HepG2 (cell line): ENCODE measurements around the gene CDH1. TPM values are rescaled to one million over a fixed set of nuclear protein-coding genes. Genes with fewer than 3 reads are reported as not detected.

Source experiments
- ATAC-seq: fragments of 200-7000 bp; cut with Tn5 transposase; 3 replicates; pipeline ENCODE4 v1.9.1; 2020; ENCODE audit warnings: mild to moderate bottlenecking, moderate library complexity
- BruUV-seq: library from RNA; stranded (reverse); fragments of 400-500 nt; replicated peaks from 2 replicates; lab custom pipeline; 2021; lab: Mats Ljungman, UMichigan
- CTCF ChIA-PET: fragments of 300-600 bp; formaldehyde crosslinking; extraction: SDS; loops from one replicate; lab custom pipeline; 2021; ENCODE audit warnings: low total read pairs, inconsistent platforms, low intra/inter-chr PET ratio; lab: Yijun Ruan, JAX
- POLR2A ChIA-PET: fragments of 350-600 bp; sonication (Branson Sonifier 250); formaldehyde crosslinking; loops from one replicate; lab custom pipeline; 2020; ENCODE audit warnings: antibody characterized with exemption, inconsistent platforms; lab: Yijun Ruan, JAX
- DNase-seq: peaks from one replicate; pipeline ENCODE4 v3.0.0-alpha.2; 2015; ENCODE audit warnings: low spot score
- FAIRE-seq: peaks from 3 replicates; lab custom pipeline; 2011; peaks lifted over from hg19 to GRCh38; lab: Jason Lieb, UNC
- H2AFZ ChIP-seq: one replicate; pipeline ENCODE4 v1.6.1; 2011; ENCODE audit warnings: low read length, inconsistent platforms
- H3K27ac ChIP-seq: fragments of 300-600 bp; 3 replicates; pipeline ENCODE4 v1.8.0; 2011; ENCODE audit warnings: mixed run types, mild to moderate bottlenecking, mixed read lengths, low read length, inconsistent platforms; ENCODE audit not compliant: insufficient read depth; ENCODE audit errors: extremely low read length
- H3K27me3 ChIP-seq, 2 experiments: fragments of 200-600 bp in 1 of 2; 2 replicates in 1 of 2; 3 replicates in 1 of 2; pipeline versions ENCODE4 v1.6.0 to v1.8.0; 2011; ENCODE audit warnings: low read length in 2 of 2, mild to moderate bottlenecking in 2 of 2, moderate library complexity in 2 of 2, inconsistent platforms in 1 of 2; ENCODE audit not compliant: insufficient read depth in 2 of 2, control insufficient read depth in 1 of 2
- H3K36me3 ChIP-seq, 2 experiments: fragments of 200-600 bp in 1 of 2; replicated peaks in 1 of 2; 2 replicates in 1 of 2; 3 replicates in 1 of 2; pipeline versions ENCODE4 v1.5.1 to v1.8.0; 2011; ENCODE audit warnings: low read length in 2 of 2, inconsistent platforms in 1 of 2; ENCODE audit not compliant: insufficient read depth in 2 of 2, control insufficient read depth in 1 of 2
- H3K4me1 ChIP-seq: 2 replicates; pipeline ENCODE4 v1.5.1; 2012; ENCODE audit warnings: low read length, inconsistent platforms; ENCODE audit not compliant: insufficient read depth
- H3K4me2 ChIP-seq: 2 replicates; pipeline ENCODE4 v1.6.0; 2011; ENCODE audit warnings: low read depth, low read length, inconsistent platforms
- H3K4me3 ChIP-seq, 3 experiments: fragments of 200-600 bp in 1 of 3; sonication (generic), shearing (Covaris generic) in 1 of 3; replicated peaks in 1 of 3; 2 replicates each; pipeline ENCODE4 v1.5.1; 2011 to 2016; ENCODE audit warnings: low read length in 3 of 3, inconsistent platforms in 2 of 3, low read depth in 2 of 3, mild to moderate bottlenecking in 2 of 3, control low read depth in 1 of 3, mixed read lengths in 1 of 3; ENCODE audit not compliant: insufficient read depth in 1 of 3
- H3K79me2 ChIP-seq: one replicate; pipeline ENCODE4 v1.6.1; 2011; ENCODE audit warnings: low read length, inconsistent platforms; ENCODE audit not compliant: insufficient read depth
- H3K9ac ChIP-seq: 2 replicates; pipeline ENCODE4 v1.6.0; 2011; ENCODE audit warnings: mild to moderate bottlenecking, low read depth, low read length, inconsistent platforms; ENCODE audit not compliant: insufficient read depth
- H3K9me3 ChIP-seq: 2 replicates; pipeline ENCODE4 v1.5.1; 2012; ENCODE audit warnings: mild to moderate bottlenecking, low read length
- H4K20me1 ChIP-seq: 2 replicates; pipeline ENCODE4 v1.6.0; 2011; ENCODE audit warnings: inconsistent platforms, mild to moderate bottlenecking, low read length, moderate library complexity; ENCODE audit not compliant: insufficient read depth
- GTF2F1 ChIP-seq: fragments of 150-350 bp; IDR thresholded peaks from 2 replicates; pipeline ENCODE4 v1.6.1; 2014; ENCODE audit warnings: low read length
- MAFK ChIP-seq, 2 experiments: IDR thresholded peaks in 1 of 2; conservative IDR thresholded peaks in 1 of 2; 2 replicates each; pipeline ENCODE4 v1.6.1; 2011; ENCODE audit warnings: improper control_type of control experiment in 2 of 2, low read length in 2 of 2
- PRPF4 ChIP-seq: fragments of 200-400 bp; formaldehyde crosslinking; IDR thresholded peaks from 2 replicates; pipeline ENCODE4 v1.6.1; 2016; ENCODE audit warnings: low read length, low read depth; ENCODE audit not compliant: poor library complexity, severe bottlenecking
- SOX13 ChIP-seq, 3 experiments: fragments of 450-650 bp in 1 of 3; sonication (generic) in 1 of 3; formaldehyde crosslinking in 1 of 3; IDR thresholded peaks in 2 of 3; conservative IDR thresholded peaks in 1 of 3; 2 replicates each; pipeline versions ENCODE4 v1.5.0 to v1.6.1; 2016 to 2020; ENCODE audit warnings: antibody characterized with exemption in 1 of 3, mild to moderate bottlenecking in 1 of 3, missing compliant biosample characterization in 1 of 3, missing genetic modification reagents in 1 of 3, moderate library complexity in 1 of 3
- ZFP90 ChIP-seq: sonication (generic); formaldehyde crosslinking; IDR thresholded peaks from 2 replicates; pipeline ENCODE4 v1.8.0; 2022; ENCODE audit warnings: missing genetic modification reagents, mild to moderate bottlenecking, inconsistent platforms, borderline replicate concordance
- ZNF225 ChIP-seq: sonication (generic); formaldehyde crosslinking; IDR thresholded peaks from 2 replicates; pipeline ENCODE4 v1.4.0; 2020; ENCODE audit warnings: mild to moderate bottlenecking, missing genetic modification reagents
- ZNF282 ChIP-seq: fragments of 450-650 bp; IDR thresholded peaks from 2 replicates; pipeline ENCODE4 v1.6.1; 2018; ENCODE audit not compliant: partially characterized antibody
- WGBS: methylation state at CpG from one replicate; pipeline ENCODE4 v1.1.6; 2017; ENCODE audit warnings: low lambda C conversion rate; 5-methylcytosine and 5-hydroxymethylcytosine counted together
- in situ Hi-C: cut with HindIII; loops from 2 replicates; pipeline ENCODE4 v1.10.0; 2017; ENCODE audit warnings: low pct_unique_long_range_greater_than_20kb; ENCODE audit not compliant: extremely low pct_ligation_motif_present
- intact Hi-C: fragments of 100-400 bp; cut with micrococcal nuclease; formaldehyde crosslinking; loops from one replicate; pipeline ENCODE4 v1.10.0; 2022; ENCODE audit not compliant: unreplicated experiment
- polyA plus RNA-seq, 8 experiments: library from polyadenylated mRNA; depleted of rRNA in 3 of 8; stranded (reverse) in 7 of 8; unstranded in 1 of 8; fragments of >200 nt; fragmentation: Illumina TruSeq in 4 of 8; extraction: Trizol in 4 of 8; gene quantifications; 2 replicates each; pipeline versions ENCODE4 v1.2.1 to v1.2.3, GENCODE V29; 2011 to 2016; ENCODE audit warnings: low read depth in 4 of 8, missing spikeins in 1 of 8, mixed read lengths in 1 of 8; ENCODE audit not compliant: insufficient read depth in 1 of 8
- total RNA-seq, 5 experiments: library from RNA; depleted of rRNA; stranded (reverse); fragments of >200 nt; fragmentation: Illumina TruSeq; extraction: Trizol; gene quantifications; 2 replicates each; pipeline ENCODE4 v1.2.3, GENCODE V29; 2016; ENCODE audit warnings: low read depth in 1 of 5

The CDH1 gene
- total and polyA plus RNA-seq, 2 of the 13 experiments (the other 11 are each of a cell fraction or from before 2014, with no cell fraction given) = 0.95 to 9.8 TPM

GRCh38 chr16:68728523-68728922 is 8.6 kb upstream of the CDH1 start:
- Histone ChIP-seq H3K27ac (no peak overlapping the region), H3K36me3 (no peaks in the 10 kb centered on the region), H4K20me1 (no peaks in the 10 kb centered on the region), H3K79me2 (no peaks in the 10 kb centered on the region), H3K27me3 (no peaks in the 10 kb centered on the region), H3K9ac (no peak overlapping the region), H3K9me3 (no peaks in the 10 kb centered on the region), H2AFZ (no peak overlapping the region)
- ATAC-seq = no peak
- no TSS peak for BruUV-seq
- intact Hi-C loops = no loop called here
- POLR2A ChIA-PET = interaction anchor here (0.6 to 0.8 kb wide), 2 partner anchors 21 to 22 kb away, joined by 3 to 5 read pairs; no protein-coding TSS in a partner anchor
- CTCF ChIA-PET = no interaction called here
- TF ChIP-seq GTF2F1 (no peak), PRPF4 (no peak), SOX13 (IDR thresholded peaks at IDR 0.05) (no peak), SOX13 (CRISPR knock-in tag; conservative IDR thresholded peaks at IDR 0.05 in 1 of 2, IDR thresholded peaks at IDR 0.05 in 1 of 2) (no peak), MAFK (conservative IDR thresholded peaks at IDR 0.05 in 1 of 2, IDR thresholded peaks at IDR 0.05 in 1 of 2; ENCODE audit: low read length in 2 of 2) (0 out of 4 replicates have a peak, but pooled peaks of 1 of the 2 experiments have one; percentile 1)
- TF ChIP-seq, all 625 proteins: peak for 1
- in situ Hi-C loops = no loop called here
- Histone ChIP-seq H3K4me2 (no peak overlapping the region), H3K4me3 (no peak overlapping the region), H3K4me1 (peaks cover 52% of the 10 kb centered on the region)
- FAIRE-seq (no peak), DNase-seq (no peak)
- 71% methylated on average over 4 of the region's 4 CpGs for WGBS

- intact Hi-C loops (no loop called here), in situ Hi-C loops (no loop called here)
- no peak overlapping the region for H2AFZ ChIP-seq
- no peak for TF ChIP-seq ZNF282
- TF ChIP-seq ZNF225 (CRISPR knock-in tag) = no peak
- TF ChIP-seq ZFP90 (CRISPR knock-in tag) = no peak
- FAIRE-seq (no peak), ATAC-seq (no peak), DNase-seq (no peak)
- peak overlapping the region in 2 of 3 experiments; percentile 30 to 47; a peak in 2 of 6 replicates for H3K4me3 ChIP-seq
- peak overlapping the region; percentile 61 for H3K4me2 ChIP-seq
- no peak overlapping the region for H3K27ac ChIP-seq
- H3K36me3 ChIP-seq = no peaks in the 10 kb centered on the region
- no peaks in the 10 kb centered on the region for H3K9me3 ChIP-seq
- no peaks in the 10 kb centered on the region for H3K79me2 ChIP-seq
- no peak overlapping the region for H3K9ac ChIP-seq
- 3% methylated on average over 3 of the region's 3 CpGs for WGBS
- no TSS peak for BruUV-seq
- ChIA-PET POLR2A (no interaction called here), CTCF (no interaction called here)
- H4K20me1 ChIP-seq = no peaks in the 10 kb centered on the region
- peaks cover 56% of the 10 kb centered on the region for H3K4me1 ChIP-seq
- peaks cover 0 to 6% of the 10 kb centered on the region in 2 experiments; a peak in 1 of 5 replicates for H3K27me3 ChIP-seq
These were observed 5.5 kb upstream of the CDH1 start for GRCh38 chr16:68731637-68732036.
